MM.1S (cell line): ENCODE measurements around the gene TTC38.

Experiments used
- DNase-seq: peaks from one replicate; pipeline ENCODE4 v3.0.0-alpha.2; 2015
- H2AFZ ChIP-seq: fragments of 300-600 bp; sonication (generic); 2 replicates; pipeline ENCODE4 v1.6.0; 2016; ENCODE audit warnings: antibody characterized with exemption, low read length
- H3F3A ChIP-seq: fragments of 300-600 bp; sonication (generic); 2 replicates; pipeline ENCODE4 v1.6.1; 2016; ENCODE audit warnings: mild to moderate bottlenecking, antibody characterized with exemption, low read length, moderate library complexity, mixed read lengths; ENCODE audit not compliant: insufficient read depth
- H3K27ac ChIP-seq: fragments of 300-600 bp; sonication (generic); 2 replicates; pipeline ENCODE4 v1.5.1; 2016; ENCODE audit warnings: mild to moderate bottlenecking, low read length
- H3K27me3 ChIP-seq: fragments of 300-600 bp; sonication (generic); replicated peaks from 2 replicates; pipeline ENCODE4 v1.6.0; 2016; ENCODE audit warnings: low read length; ENCODE audit not compliant: insufficient read depth
- H3K36me3 ChIP-seq: fragments of 300-600 bp; sonication (generic); replicated peaks from 2 replicates; pipeline ENCODE4 v1.6.1; 2016; ENCODE audit warnings: mild to moderate bottlenecking, low read length, mixed read lengths; ENCODE audit not compliant: insufficient read depth
- H3K4me1 ChIP-seq: fragments of 300-600 bp; sonication (generic); 2 replicates; pipeline ENCODE4 v1.6.1; 2016; ENCODE audit warnings: low read length, mixed read lengths
- H3K4me2 ChIP-seq: fragments of 300-600 bp; sonication (generic); 2 replicates; pipeline ENCODE4 v1.6.0; 2016; ENCODE audit warnings: low read depth, low read length
- H3K4me3 ChIP-seq: fragments of 300-600 bp; sonication (generic); 2 replicates; pipeline ENCODE4 v1.5.1; 2016; ENCODE audit warnings: low read length, mixed read lengths
- H3K79me2 ChIP-seq: fragments of 300-600 bp; sonication (generic); 2 replicates; pipeline ENCODE4 v1.6.1; 2016; ENCODE audit warnings: mixed run types, low read length, mixed read lengths
- H3K9ac ChIP-seq: fragments of 300-600 bp; sonication (generic); 2 replicates; pipeline ENCODE4 v1.6.1; 2016; ENCODE audit warnings: low read length, mixed read lengths
- H3K9me2 ChIP-seq: fragments of 300-600 bp; sonication (generic); replicated peaks from 2 replicates; pipeline ENCODE4 v1.6.1; 2016; ENCODE audit warnings: mild to moderate bottlenecking, low read length, mixed read lengths; ENCODE audit not compliant: insufficient read depth
- H3K9me3 ChIP-seq: fragments of 300-600 bp; sonication (generic); replicated peaks from 2 replicates; pipeline ENCODE4 v1.6.1; 2016; ENCODE audit warnings: mild to moderate bottlenecking, low read length, mixed read lengths; ENCODE audit not compliant: insufficient read depth
- H4K20me1 ChIP-seq: fragments of 300-600 bp; sonication (generic); 2 replicates; pipeline ENCODE4 v1.6.1; 2016; ENCODE audit warnings: mild to moderate bottlenecking, low read length, moderate library complexity, mixed read lengths; ENCODE audit not compliant: insufficient read depth
- EZH2 ChIP-seq: fragments of 300-600 bp; sonication (generic); optimal IDR thresholded peaks from 2 replicates; pipeline ENCODE3; 2017; ENCODE audit warnings: low read depth, mild to moderate bottlenecking, antibody characterized with exemption, low read length, mixed read lengths
- EZH2phosphoT487 ChIP-seq: fragments of 300-600 bp; sonication (generic); IDR thresholded peaks from 2 replicates; pipeline ENCODE4 v1.6.1; 2018; ENCODE audit warnings: antibody characterized with exemption, low read length
- TF ChIP-seq, protein P1 (sequence below): fragments of 300-600 bp; sonication (generic); IDR thresholded peaks from 2 replicates; pipeline ENCODE4 v1.5.1; 2016; ENCODE audit warnings: antibody characterized with exemption, low read length, mixed read lengths

The TTC38 gene

GRCh38 chr22:46233231-46233630 is 34.6 kb upstream of the TTC38 start:
- no peak overlapping the region for H3K4me3 ChIP-seq
- DNase-seq, result no peak
- no peaks in the 10 kb centered on the region for H3K4me1 ChIP-seq
- TF ChIP-seq, protein P1, sequence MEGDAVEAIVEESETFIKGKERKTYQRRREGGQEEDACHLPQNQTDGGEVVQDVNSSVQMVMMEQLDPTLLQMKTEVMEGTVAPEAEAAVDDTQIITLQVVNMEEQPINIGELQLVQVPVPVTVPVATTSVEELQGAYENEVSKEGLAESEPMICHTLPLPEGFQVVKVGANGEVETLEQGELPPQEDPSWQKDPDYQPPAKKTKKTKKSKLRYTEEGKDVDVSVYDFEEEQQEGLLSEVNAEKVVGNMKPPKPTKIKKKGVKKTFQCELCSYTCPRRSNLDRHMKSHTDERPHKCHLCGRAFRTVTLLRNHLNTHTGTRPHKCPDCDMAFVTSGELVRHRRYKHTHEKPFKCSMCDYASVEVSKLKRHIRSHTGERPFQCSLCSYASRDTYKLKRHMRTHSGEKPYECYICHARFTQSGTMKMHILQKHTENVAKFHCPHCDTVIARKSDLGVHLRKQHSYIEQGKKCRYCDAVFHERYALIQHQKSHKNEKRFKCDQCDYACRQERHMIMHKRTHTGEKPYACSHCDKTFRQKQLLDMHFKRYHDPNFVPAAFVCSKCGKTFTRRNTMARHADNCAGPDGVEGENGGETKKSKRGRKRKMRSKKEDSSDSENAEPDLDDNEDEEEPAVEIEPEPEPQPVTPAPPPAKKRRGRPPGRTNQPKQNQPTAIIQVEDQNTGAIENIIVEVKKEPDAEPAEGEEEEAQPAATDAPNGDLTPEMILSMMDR, result no peak
- TF ChIP-seq EZH2 (no peak), EZH2phosphoT487 (no peak)
- H3K4me2 ChIP-seq, result no peak overlapping the region
- H3K9ac ChIP-seq, result no peak overlapping the region
- no peaks in the 10 kb centered on the region for H3F3A ChIP-seq
- no peak overlapping the region for H3K27ac ChIP-seq
- no peaks in the 10 kb centered on the region for H3K79me2 ChIP-seq
- H3K36me3 ChIP-seq, result no peaks in the 10 kb centered on the region
- no peak overlapping the region for H2AFZ ChIP-seq
- no peaks in the 10 kb centered on the region for H4K20me1 ChIP-seq
- H3K27me3 ChIP-seq, result no peaks in the 10 kb centered on the region
- H3K9me3 ChIP-seq, result no peaks in the 10 kb centered on the region
- no peaks in the 10 kb centered on the region for H3K9me2 ChIP-seq

- Histone ChIP-seq H2AFZ (no peak overlapping the region), H3K27me3 (no peaks in the 10 kb centered on the region), H3K36me3 (no peaks in the 10 kb centered on the region), H3K4me1 (no peaks in the 10 kb centered on the region), H3K79me2 (no peaks in the 10 kb centered on the region), H3K9me2 (no peaks in the 10 kb centered on the region), H3K27ac (no peak overlapping the region), H3K9ac (no peak overlapping the region), H3F3A (no peaks in the 10 kb centered on the region), H3K9me3 (no peaks in the 10 kb centered on the region), H4K20me1 (no peaks in the 10 kb centered on the region), H3K4me2 (no peak overlapping the region), H3K4me3 (no peak overlapping the region)
- TF ChIP-seq EZH2, result no peak
- TF ChIP-seq, protein P1, result no peak
- no peak for TF ChIP-seq EZH2phosphoT487
- DNase-seq, result no peak
Measured at GRCh38 chr22:46234969-46235368, 32.8 kb upstream of the TTC38 start.

DNA sequence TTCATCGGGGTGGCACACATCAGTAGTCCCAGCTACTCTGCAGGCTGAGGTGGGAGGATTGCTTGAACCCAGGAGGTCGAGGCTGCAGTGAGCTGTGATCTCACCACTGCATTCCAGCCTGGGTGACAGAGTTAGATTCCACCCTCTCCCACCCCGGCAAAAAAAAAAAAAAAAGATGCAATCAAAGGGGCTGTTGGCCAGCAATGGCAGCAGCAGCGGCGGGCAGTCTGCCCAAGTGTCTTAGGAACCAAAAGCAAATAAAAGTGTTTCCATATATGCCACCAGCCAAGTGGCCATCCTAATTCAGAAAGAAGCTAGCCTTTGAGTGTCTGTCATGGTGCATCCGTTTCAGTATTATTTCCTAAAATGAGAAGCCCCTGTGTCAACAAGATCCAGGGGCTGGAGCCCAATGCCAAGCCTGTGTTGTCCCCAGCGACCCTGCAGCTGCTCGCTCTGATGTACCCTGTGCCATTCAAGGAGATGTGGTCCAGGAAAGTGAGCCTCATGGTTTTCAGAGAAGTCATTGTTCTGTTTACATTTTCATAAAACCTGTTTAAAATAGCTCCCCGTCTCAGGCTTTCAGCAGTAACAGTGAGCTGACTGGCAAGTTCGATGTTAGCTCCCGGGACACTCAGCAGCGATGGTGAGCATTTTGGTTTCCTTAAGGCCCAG is 30.2 kb upstream of the TTC38 start:
- no peaks in the 10 kb centered on the region for H3K36me3 ChIP-seq
- H3K79me2 ChIP-seq, result no peaks in the 10 kb centered on the region
- H3K4me2 ChIP-seq, result no peak overlapping the region
- no peaks in the 10 kb centered on the region for H3K27me3 ChIP-seq
- no peak overlapping the region for H2AFZ ChIP-seq
- no peaks in the 10 kb centered on the region for H3K9me3 ChIP-seq
- H3K9me2 ChIP-seq, result no peaks in the 10 kb centered on the region
- no peak overlapping the region for H3K4me3 ChIP-seq
- H3K9ac ChIP-seq, result no peak overlapping the region
- H3F3A ChIP-seq, result no peaks in the 10 kb centered on the region
- H3K4me1 ChIP-seq, result no peaks in the 10 kb centered on the region
- H4K20me1 ChIP-seq, result no peaks in the 10 kb centered on the region
- H3K27ac ChIP-seq, result no peak overlapping the region
- no peak for DNase-seq
- TF ChIP-seq EZH2, result no peak

DNA sequence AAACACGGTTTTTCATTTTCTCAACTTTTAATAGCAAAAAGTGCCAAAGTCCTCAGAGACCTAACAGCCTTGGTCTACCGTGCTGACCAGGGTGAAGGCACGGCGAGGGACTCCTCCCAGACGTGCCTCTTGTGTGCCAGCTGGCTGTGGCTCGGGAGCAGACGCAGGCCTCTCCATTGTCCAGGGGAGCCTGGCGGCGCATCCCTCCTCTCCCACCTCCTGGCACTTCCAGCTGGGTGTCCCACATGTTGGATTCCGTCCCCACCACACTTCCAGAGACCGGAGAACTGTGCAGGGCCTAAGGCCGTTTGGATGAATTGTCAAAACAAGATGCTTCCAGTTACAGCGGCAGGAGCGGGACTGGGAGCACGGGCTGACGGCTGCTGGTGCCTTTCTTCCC is 29.3 kb upstream of the TTC38 start:
- H3K4me3 ChIP-seq, result no peak overlapping the region
- H4K20me1 ChIP-seq, result no peaks in the 10 kb centered on the region
- no peaks in the 10 kb centered on the region for H3K27me3 ChIP-seq
- H3K9me2 ChIP-seq, result no peaks in the 10 kb centered on the region
- H3F3A ChIP-seq, result no peaks in the 10 kb centered on the region
- TF ChIP-seq EZH2phosphoT487 (no peak), EZH2 (no peak)
- TF ChIP-seq, protein P1, result no peak
- H3K4me1 ChIP-seq, result no peaks in the 10 kb centered on the region
- H3K9ac ChIP-seq, result no peak overlapping the region
- DNase-seq, result no peak
- no peak overlapping the region for H3K4me2 ChIP-seq
- H3K36me3 ChIP-seq, result no peaks in the 10 kb centered on the region
- no peaks in the 10 kb centered on the region for H3K9me3 ChIP-seq
- no peaks in the 10 kb centered on the region for H3K79me2 ChIP-seq
- no peak overlapping the region for H2AFZ ChIP-seq
- no peak overlapping the region for H3K27ac ChIP-seq
